ENCODE measurements around the gene SEC16A.

SEC16A gene

DNA sequence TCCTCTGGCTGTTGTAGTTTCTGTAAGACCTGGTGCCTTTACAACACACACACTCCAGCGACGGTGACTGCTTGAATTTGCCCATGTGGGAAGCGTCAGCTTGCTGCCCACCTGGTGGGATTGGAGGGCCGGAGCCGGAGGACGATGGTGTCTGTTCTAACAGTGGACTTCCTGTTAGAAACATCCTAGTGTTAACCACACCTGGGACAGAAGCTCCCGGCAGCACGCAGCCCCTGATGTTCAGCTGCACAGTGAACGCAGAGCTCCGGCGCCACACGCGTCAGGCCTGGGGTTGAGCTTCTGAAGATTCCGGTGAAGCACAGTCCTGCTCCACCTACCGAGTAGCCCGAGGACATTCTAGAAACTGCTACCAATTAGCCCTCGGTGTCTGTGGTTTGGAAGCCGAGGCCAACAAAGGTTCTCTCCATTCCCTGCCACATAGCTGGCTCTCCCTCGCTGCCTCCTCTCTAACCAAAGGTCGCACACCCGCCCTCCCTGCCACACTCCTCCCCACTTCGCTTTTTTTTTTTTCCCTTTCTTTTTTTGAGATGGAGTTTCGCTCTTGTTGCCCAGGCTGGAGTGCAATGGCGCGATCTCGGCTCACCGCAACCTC is 58.0 kb downstream of the SEC16A start:
- DNase-seq (ENCODE audit: low read depth): no peak
- H3K4me3 ChIP-seq (ENCODE audit: low read depth, low read length): no peak overlapping the region
- TF ChIP-seq, protein P1, sequence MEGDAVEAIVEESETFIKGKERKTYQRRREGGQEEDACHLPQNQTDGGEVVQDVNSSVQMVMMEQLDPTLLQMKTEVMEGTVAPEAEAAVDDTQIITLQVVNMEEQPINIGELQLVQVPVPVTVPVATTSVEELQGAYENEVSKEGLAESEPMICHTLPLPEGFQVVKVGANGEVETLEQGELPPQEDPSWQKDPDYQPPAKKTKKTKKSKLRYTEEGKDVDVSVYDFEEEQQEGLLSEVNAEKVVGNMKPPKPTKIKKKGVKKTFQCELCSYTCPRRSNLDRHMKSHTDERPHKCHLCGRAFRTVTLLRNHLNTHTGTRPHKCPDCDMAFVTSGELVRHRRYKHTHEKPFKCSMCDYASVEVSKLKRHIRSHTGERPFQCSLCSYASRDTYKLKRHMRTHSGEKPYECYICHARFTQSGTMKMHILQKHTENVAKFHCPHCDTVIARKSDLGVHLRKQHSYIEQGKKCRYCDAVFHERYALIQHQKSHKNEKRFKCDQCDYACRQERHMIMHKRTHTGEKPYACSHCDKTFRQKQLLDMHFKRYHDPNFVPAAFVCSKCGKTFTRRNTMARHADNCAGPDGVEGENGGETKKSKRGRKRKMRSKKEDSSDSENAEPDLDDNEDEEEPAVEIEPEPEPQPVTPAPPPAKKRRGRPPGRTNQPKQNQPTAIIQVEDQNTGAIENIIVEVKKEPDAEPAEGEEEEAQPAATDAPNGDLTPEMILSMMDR (IDR thresholded peaks at IDR 0.05; ENCODE audit: control insufficient read depth, extremely low read depth, insufficient read depth): no peak

DNA sequence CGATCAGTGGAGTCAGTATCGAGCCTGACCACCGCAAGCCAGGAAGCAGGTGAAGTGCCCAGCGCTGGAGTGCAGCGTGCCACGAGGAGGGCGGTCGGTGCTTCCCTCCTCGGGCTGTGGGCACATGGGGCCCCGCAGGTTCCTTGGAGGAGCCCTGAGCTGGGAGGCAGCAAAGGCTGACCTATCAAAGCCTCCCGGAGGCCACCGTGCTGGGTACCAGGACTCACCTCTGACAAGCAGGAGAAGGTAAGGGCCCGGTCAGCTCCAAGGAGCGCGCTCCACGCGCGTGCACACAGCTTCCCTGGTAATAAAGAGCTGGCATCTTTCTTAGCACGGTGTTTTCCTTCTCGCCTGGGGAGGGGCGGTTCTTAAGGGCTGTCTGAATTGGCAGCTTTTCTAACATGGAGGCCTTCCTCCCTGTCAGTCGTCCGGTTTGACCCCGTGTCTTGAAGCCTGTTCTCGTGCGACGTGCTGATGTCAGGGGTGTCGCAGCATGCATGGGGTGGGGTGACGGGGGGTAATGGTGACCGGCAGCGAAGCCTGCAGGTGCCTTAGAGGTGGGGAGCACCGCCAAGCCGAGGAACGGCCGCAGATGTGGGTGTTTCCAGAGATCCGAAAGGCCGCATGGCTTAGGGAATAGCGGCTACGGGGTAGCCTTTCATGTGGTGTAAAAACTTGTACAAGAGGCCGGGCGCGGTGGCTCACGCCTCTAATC is 59.3 kb downstream of the SEC16A start:
- TF ChIP-seq, protein P1 (IDR thresholded peaks at IDR 0.05; ENCODE audit: control insufficient read depth, extremely low read depth, insufficient read depth): no peak
- H3K4me3 ChIP-seq (ENCODE audit: low read depth, low read length): peak overlapping the region; percentile 36
- DNase-seq (ENCODE audit: low read depth): no peak

DNA sequence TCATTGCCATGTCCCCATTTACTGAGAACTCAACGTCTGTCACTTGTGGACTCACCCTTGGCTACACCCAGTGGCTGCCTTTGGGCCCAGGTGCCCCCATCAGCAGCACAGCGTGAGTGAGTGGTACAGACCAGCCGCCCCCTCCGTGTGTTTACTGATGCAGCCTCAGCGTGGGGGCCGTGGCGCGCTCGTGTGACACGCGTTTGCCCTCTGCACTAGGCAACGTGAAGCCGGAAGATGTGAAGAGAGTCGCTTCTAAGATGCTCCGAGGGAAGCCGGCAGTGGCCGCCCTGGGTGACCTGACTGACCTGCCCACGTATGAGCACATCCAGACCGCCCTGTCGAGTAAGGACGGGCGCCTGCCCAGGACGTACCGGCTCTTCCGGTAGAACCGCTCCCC is 60.0 kb downstream of the SEC16A start:
- peak overlapping the region; percentile 36 for H3K4me3 ChIP-seq (ENCODE audit: low read depth, low read length)
- peak; percentile 76 for DNase-seq (ENCODE audit: low read depth)
- TF ChIP-seq, protein P1 (IDR thresholded peaks at IDR 0.05; ENCODE audit: control insufficient read depth, extremely low read depth, insufficient read depth): no peak

DNA sequence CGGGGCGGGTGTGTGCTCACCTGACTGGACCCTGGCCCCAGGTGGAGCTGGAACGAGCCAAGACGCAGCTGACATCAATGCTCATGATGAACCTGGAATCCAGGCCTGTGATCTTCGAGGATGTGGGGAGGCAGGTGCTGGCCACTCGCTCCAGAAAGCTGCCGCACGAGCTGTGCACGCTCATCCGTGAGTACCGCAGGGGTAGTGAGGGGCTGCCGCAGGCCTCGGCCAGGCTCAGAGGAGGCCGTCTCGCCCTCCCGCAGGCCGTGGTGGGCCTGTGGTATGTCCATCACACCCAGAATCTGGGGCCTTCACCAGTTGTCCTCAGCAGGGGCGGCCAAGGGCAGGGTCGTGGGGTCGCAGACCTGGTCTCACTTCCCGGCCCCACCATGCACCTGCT is 61.0 kb downstream of the SEC16A start:
- no peak overlapping the region for H3K4me3 ChIP-seq (ENCODE audit: low read depth, low read length)
- no peak for DNase-seq (ENCODE audit: low read depth)
- TF ChIP-seq, protein P1 (IDR thresholded peaks at IDR 0.05; ENCODE audit: control insufficient read depth, extremely low read depth, insufficient read depth): no peak

DNA sequence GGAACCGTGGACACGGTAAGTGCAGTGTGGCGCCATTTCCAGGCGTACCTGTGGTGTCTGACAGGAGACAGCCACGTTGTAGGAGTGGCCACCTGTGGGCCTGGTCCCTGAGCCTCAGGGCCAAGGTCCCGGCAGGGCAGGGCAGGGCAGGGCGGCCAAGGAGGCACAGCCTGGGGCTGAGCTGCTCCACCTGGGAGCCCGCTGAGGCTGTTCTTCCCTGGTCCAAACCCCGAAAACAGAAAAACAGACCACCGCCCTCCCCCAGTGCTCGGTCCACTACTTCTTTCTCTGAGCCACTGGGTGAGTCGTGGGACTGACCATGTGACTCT is 63.8 kb downstream of the SEC16A start:
- no peak for DNase-seq (ENCODE audit: low read depth)
- TF ChIP-seq, protein P1 (IDR thresholded peaks at IDR 0.05; ENCODE audit: control insufficient read depth, extremely low read depth, insufficient read depth): no peak
- H3K4me3 ChIP-seq (ENCODE audit: low read depth, low read length): no peak overlapping the region

DNA sequence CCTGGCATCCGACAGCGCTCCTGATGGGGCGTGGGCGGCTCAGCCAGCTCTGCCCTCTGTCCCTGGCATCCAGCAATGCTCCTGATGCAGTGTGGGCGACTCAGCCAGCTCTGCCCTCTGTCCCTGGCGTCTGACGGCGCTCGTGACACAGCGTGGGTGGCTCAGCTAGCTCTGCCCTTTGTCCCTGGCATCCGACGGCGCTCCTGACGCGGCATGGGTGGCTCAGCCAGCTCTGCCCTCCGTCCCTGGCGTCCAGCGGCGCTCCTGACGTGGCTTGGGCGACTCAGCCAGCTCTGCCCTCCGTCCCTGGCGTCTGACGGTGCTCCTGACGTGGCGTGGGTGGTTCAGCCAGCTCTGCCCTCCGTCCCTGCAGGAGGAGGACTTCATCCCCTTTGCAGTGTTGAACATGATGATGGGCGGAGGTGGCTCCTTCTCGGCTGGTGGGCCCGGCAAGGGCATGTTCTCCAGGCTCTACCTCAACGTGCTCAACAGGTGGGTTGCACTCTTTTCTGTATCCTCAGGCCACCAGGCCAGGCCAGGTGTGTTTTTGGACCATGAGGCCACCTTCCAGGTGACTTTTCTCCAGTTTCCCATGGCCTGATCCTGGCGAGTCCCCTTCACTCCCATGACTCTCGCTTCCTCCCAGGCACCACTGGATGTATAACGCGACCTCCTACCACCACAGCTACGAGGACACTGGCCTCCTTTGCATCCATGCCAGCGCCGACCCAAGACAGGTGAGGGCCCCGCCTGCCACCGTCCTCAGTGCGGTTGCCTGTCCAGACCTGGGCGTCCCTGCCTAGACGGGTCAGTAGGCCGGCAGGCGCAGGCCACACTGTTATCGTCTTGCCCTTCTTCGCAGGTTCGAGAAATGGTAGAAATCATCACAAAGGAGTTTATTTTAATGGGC is 64.4 kb downstream of the SEC16A start:
- no peak for DNase-seq (ENCODE audit: low read depth)
- TF ChIP-seq, protein P1 (IDR thresholded peaks at IDR 0.05; ENCODE audit: control insufficient read depth, extremely low read depth, insufficient read depth): no peak
- H3K4me3 ChIP-seq (ENCODE audit: low read depth, low read length): no peak overlapping the region

Measured in LNCaP clone FGC (cell line).